Stimulated activated memory B cell treated with anti-CD40 and anti-IgM and Interleukin-4, amounts not matched to agents 10 μg/mL and 1 μg/mL and 100 μg/mL, for 72 hours (primary cell): Measurements from ENCODE around the gene BNC2.

Experiments used
- ATAC-seq: fragments of 150-1000 bp; cut with Tn5 transposase; 2 replicates; pipeline ENCODE4 v1.10.0; 2021
- H3K27ac Mint-ChIP-seq: one replicate; pipeline ENCODE4 v1.8.0; 2022; ENCODE audit warnings: mild to moderate bottlenecking, mixed read lengths
- H3K27me3 Mint-ChIP-seq: one replicate; pipeline ENCODE4 v1.8.0; 2022; ENCODE audit warnings: mixed read lengths
- H3K36me3 Mint-ChIP-seq: one replicate; pipeline ENCODE4 v1.8.0; 2022; ENCODE audit warnings: mixed read lengths
- H3K4me1 Mint-ChIP-seq: one replicate; pipeline ENCODE4 v1.8.0; 2022; ENCODE audit warnings: mixed read lengths
- H3K4me3 Mint-ChIP-seq: one replicate; pipeline ENCODE4 v1.8.0; 2022; ENCODE audit warnings: mild to moderate bottlenecking, moderate library complexity, mixed read lengths
- H3K9me3 Mint-ChIP-seq: one replicate; pipeline ENCODE4 v1.8.0; 2022; ENCODE audit warnings: mixed read lengths

Gene BNC2

GRCh38 chr9:16619914-16620520 is 250.5 kb downstream of the BNC2 start:
- ATAC-seq = no peak
- H3K27me3 Mint-ChIP-seq = no peaks in the 10 kb centered on the region
- H3K27ac Mint-ChIP-seq = no peak overlapping the region
- no peaks in the 10 kb centered on the region for H3K36me3 Mint-ChIP-seq
- no peak overlapping the region for H3K4me3 Mint-ChIP-seq
- no peaks in the 10 kb centered on the region for H3K9me3 Mint-ChIP-seq
- H3K4me1 Mint-ChIP-seq = no peaks in the 10 kb centered on the region

GRCh38 chr9:16619402-16619801 is 251.1 kb downstream of the BNC2 start:
- ATAC-seq = no peak
- H3K27me3 Mint-ChIP-seq = no peaks in the 10 kb centered on the region
- H3K4me1 Mint-ChIP-seq = no peaks in the 10 kb centered on the region
- no peaks in the 10 kb centered on the region for H3K36me3 Mint-ChIP-seq
- no peak overlapping the region for H3K4me3 Mint-ChIP-seq
- no peaks in the 10 kb centered on the region for H3K9me3 Mint-ChIP-seq
- no peak overlapping the region for H3K27ac Mint-ChIP-seq

- no peaks in the 10 kb centered on the region for H3K36me3 Mint-ChIP-seq
- no peak for ATAC-seq
- no peak overlapping the region for H3K27ac Mint-ChIP-seq
- H3K4me1 Mint-ChIP-seq = no peaks in the 10 kb centered on the region
- H3K4me3 Mint-ChIP-seq = no peak overlapping the region
- no peaks in the 10 kb centered on the region for H3K9me3 Mint-ChIP-seq
- H3K27me3 Mint-ChIP-seq = no peaks in the 10 kb centered on the region
Observed at GRCh38 chr9:16618524-16618923, 251.9 kb downstream of the BNC2 start.

- Mint-ChIP-seq H3K36me3 (no peaks in the 10 kb centered on the region), H3K27me3 (no peaks in the 10 kb centered on the region), H3K9me3 (no peaks in the 10 kb centered on the region), H3K4me1 (no peaks in the 10 kb centered on the region), H3K4me3 (no peak overlapping the region), H3K27ac (no peak overlapping the region)
- no peak for ATAC-seq
Observed at GRCh38 chr9:16616686-16617085, 253.8 kb downstream of the BNC2 start.

- H3K4me3 Mint-ChIP-seq = no peak overlapping the region
Observed at GRCh38 chr9:16615451-16615850, 255.0 kb downstream of the BNC2 start.

GRCh38 chr9:16613605-16614004 is 256.9 kb downstream of the BNC2 start:
- Mint-ChIP-seq H3K36me3 (no peaks in the 10 kb centered on the region), H3K4me1 (no peaks in the 10 kb centered on the region), H3K27ac (no peak overlapping the region), H3K27me3 (no peaks in the 10 kb centered on the region), H3K4me3 (no peak overlapping the region), H3K9me3 (no peaks in the 10 kb centered on the region)
- no peak for ATAC-seq

More at GRCh38 chr9:16615451-16615850, 255.0 kb downstream of the BNC2 start:
- Mint-ChIP-seq H3K27ac (no peak overlapping the region), H3K27me3 (no peaks in the 10 kb centered on the region), H3K9me3 (no peaks in the 10 kb centered on the region), H3K4me1 (no peaks in the 10 kb centered on the region), H3K36me3 (no peaks in the 10 kb centered on the region)
- ATAC-seq = no peak

GRCh38 chr9:16613051-16613450 is 257.4 kb downstream of the BNC2 start:
- Mint-ChIP-seq H3K4me1 (no peaks in the 10 kb centered on the region), H3K27me3 (no peaks in the 10 kb centered on the region), H3K4me3 (no peak overlapping the region), H3K27ac (no peak overlapping the region), H3K9me3 (no peaks in the 10 kb centered on the region), H3K36me3 (no peaks in the 10 kb centered on the region)
- no peak for ATAC-seq

- Mint-ChIP-seq H3K4me3 (no peak overlapping the region), H3K4me1 (no peaks in the 10 kb centered on the region), H3K27ac (no peak overlapping the region), H3K36me3 (no peaks in the 10 kb centered on the region), H3K27me3 (no peaks in the 10 kb centered on the region), H3K9me3 (no peaks in the 10 kb centered on the region)
- ATAC-seq = no peak
Observed at GRCh38 chr9:16612627-16613026, 257.8 kb downstream of the BNC2 start.

- Mint-ChIP-seq H3K9me3 (no peaks in the 10 kb centered on the region), H3K27me3 (no peaks in the 10 kb centered on the region), H3K4me1 (no peaks in the 10 kb centered on the region), H3K4me3 (no peak overlapping the region), H3K36me3 (no peaks in the 10 kb centered on the region), H3K27ac (no peak overlapping the region)
- ATAC-seq = no peak
Observed at GRCh38 chr9:16611983-16612382, 258.5 kb downstream of the BNC2 start.

GRCh38 chr9:16611001-16611400 is 259.5 kb downstream of the BNC2 start:
- no peak for ATAC-seq
- Mint-ChIP-seq H3K36me3 (no peaks in the 10 kb centered on the region), H3K9me3 (no peaks in the 10 kb centered on the region), H3K4me1 (no peaks in the 10 kb centered on the region), H3K27ac (no peak overlapping the region), H3K4me3 (no peak overlapping the region), H3K27me3 (no peaks in the 10 kb centered on the region)

- no peak for ATAC-seq
- no peaks in the 10 kb centered on the region for H3K36me3 Mint-ChIP-seq
- H3K9me3 Mint-ChIP-seq = no peaks in the 10 kb centered on the region
- no peak overlapping the region for H3K27ac Mint-ChIP-seq
- no peaks in the 10 kb centered on the region for H3K27me3 Mint-ChIP-seq
- no peaks in the 10 kb centered on the region for H3K4me1 Mint-ChIP-seq
- no peak overlapping the region for H3K4me3 Mint-ChIP-seq
Observed at GRCh38 chr9:16610538-16610937, 259.9 kb downstream of the BNC2 start.

GRCh38 chr9:16608906-16609305 is 261.6 kb downstream of the BNC2 start:
- no peak for ATAC-seq
- Mint-ChIP-seq H3K4me1 (no peaks in the 10 kb centered on the region), H3K4me3 (no peak overlapping the region), H3K9me3 (peaks cover 3% of the 10 kb centered on the region), H3K27ac (no peak overlapping the region), H3K27me3 (no peaks in the 10 kb centered on the region), H3K36me3 (no peaks in the 10 kb centered on the region)

- peaks cover 6% of the 10 kb centered on the region for H3K9me3 Mint-ChIP-seq
- ATAC-seq = no peak
- no peaks in the 10 kb centered on the region for H3K27me3 Mint-ChIP-seq
- no peaks in the 10 kb centered on the region for H3K4me1 Mint-ChIP-seq
- no peak overlapping the region for H3K27ac Mint-ChIP-seq
- H3K36me3 Mint-ChIP-seq = no peaks in the 10 kb centered on the region
- no peak overlapping the region for H3K4me3 Mint-ChIP-seq
Observed at GRCh38 chr9:16602494-16602893, 268.0 kb downstream of the BNC2 start.

GRCh38 chr9:16601991-16602390 is 268.5 kb downstream of the BNC2 start:
- Mint-ChIP-seq H3K27me3 (no peaks in the 10 kb centered on the region), H3K36me3 (no peaks in the 10 kb centered on the region), H3K4me1 (no peaks in the 10 kb centered on the region), H3K9me3 (peaks cover 6% of the 10 kb centered on the region), H3K4me3 (no peak overlapping the region), H3K27ac (no peak overlapping the region)
- no peak for ATAC-seq

- Mint-ChIP-seq H3K36me3 (no peaks in the 10 kb centered on the region), H3K4me3 (no peak overlapping the region), H3K27me3 (no peaks in the 10 kb centered on the region), H3K4me1 (no peaks in the 10 kb centered on the region), H3K27ac (no peak overlapping the region), H3K9me3 (peaks cover 3% of the 10 kb centered on the region)
- no peak for ATAC-seq
Observed at GRCh38 chr9:16598316-16598715, 272.2 kb downstream of the BNC2 start.

GRCh38 chr9:16597136-16597535 is 273.3 kb downstream of the BNC2 start:
- Mint-ChIP-seq H3K27ac (no peak overlapping the region), H3K36me3 (no peaks in the 10 kb centered on the region), H3K27me3 (no peaks in the 10 kb centered on the region), H3K9me3 (peaks cover 3% of the 10 kb centered on the region), H3K4me3 (no peak overlapping the region), H3K4me1 (no peaks in the 10 kb centered on the region)
- no peak for ATAC-seq

- no peak overlapping the region for H3K27ac Mint-ChIP-seq
- H3K36me3 Mint-ChIP-seq = no peaks in the 10 kb centered on the region
- H3K4me3 Mint-ChIP-seq = no peak overlapping the region
- H3K27me3 Mint-ChIP-seq = no peaks in the 10 kb centered on the region
- H3K9me3 Mint-ChIP-seq = peaks cover 3% of the 10 kb centered on the region
- H3K4me1 Mint-ChIP-seq = no peaks in the 10 kb centered on the region
- no peak for ATAC-seq
Observed at GRCh38 chr9:16595227-16595626, 275.2 kb downstream of the BNC2 start.
